GM21786 (cell line): ENCODE measurements around the gene AP1S3.

ENCODE experiments used
- ATAC-seq: cut with Tn5 transposase; IDR thresholded peaks from one replicate; pipeline ENCODE4 v1.9.1; 2021; ENCODE audit not compliant: unreplicated experiment

The AP1S3 gene

DNA sequence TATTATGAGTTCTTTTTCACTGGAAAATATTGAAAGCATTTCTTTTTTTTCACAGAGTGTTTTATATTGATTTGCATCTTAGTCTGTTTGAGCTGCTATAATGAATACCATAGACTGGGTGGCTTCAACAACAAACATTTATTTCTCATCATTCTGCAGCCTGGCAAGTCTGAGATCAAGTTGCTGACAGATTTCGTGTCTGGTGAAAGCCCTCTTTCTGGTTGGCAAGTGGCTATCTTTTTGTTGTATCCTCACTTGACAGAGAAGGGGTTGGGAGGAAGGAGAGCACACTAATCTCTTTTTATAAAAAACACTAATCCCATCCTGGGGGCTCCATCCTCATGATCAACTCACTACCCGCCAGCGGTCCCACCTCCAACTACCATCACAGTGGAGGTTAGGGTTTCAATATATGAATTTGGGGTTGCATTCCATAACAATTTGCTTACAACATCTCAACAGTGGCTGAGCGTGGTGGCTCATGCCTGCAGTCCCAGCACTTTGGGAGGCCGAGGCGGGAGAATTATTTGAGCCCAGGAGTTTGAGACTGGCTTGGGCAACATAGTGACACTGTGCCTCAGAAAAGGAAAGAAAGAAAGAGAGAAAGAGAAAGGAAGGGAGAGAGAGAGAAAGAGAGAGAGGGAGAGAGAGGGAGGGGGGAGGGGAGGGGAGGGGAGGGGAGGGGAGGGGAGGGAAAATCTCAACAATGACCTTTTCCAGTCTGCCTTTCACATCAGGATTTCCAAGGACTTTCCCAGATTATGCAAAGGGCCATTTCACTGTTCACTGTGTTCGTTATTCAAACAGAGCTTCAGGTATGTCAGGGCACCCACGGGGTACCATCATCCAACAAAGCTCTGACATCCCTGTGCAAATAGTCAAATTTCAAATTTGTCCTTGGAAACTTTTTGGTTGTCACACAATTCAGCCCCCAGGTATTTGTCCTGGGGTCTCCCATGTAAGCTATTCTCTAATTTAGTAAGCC lies 111.1 kb downstream of the AP1S3 start:
- no peak for ATAC-seq

- no peak for ATAC-seq
Measured at GRCh38 chr2:223725494-223725893, 111.9 kb downstream of the AP1S3 start.

DNA sequence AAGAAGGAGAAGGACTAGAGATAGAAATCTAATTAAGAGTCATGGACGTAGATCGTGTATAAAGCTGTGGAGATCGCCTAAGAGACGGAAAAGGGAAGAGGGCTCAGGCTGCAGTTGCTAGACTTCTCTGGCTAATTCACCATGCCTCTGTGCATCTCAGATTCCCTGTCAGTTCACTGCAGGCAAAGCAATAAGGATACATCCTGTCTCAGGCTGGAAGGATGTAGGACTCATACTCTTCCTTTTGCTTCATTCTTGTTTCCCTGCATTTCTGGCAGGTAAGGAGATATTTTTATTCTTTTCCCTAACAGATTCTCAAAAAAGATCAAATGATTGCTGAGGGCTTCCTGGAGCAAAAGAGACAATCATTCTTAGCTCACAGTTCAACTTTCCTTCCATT lies 112.5 kb downstream of the AP1S3 start:
- ATAC-seq, result no peak

DNA sequence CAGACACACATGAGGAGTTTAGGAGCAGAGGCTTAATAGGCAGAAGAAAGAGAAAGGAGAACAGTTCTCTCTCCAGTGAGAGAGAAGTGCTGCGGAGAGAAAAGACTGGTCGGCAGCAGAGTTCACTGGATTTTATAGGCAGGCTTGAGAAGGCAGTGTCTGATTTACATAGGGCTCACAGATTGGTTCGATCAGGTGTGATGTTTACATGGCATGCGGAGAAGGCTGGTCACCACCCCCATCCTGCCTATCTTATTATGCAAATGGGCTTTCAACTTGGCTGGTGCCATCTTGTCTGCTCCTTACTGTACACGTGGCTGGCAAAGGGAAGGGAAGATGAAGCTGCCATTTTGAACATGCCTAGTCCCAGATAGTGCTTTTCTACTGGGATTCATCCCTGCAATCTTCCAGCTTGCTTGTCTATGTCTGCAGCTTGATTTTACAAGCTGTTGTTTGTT lies 113.4 kb downstream of the AP1S3 start:
- no peak for ATAC-seq

DNA sequence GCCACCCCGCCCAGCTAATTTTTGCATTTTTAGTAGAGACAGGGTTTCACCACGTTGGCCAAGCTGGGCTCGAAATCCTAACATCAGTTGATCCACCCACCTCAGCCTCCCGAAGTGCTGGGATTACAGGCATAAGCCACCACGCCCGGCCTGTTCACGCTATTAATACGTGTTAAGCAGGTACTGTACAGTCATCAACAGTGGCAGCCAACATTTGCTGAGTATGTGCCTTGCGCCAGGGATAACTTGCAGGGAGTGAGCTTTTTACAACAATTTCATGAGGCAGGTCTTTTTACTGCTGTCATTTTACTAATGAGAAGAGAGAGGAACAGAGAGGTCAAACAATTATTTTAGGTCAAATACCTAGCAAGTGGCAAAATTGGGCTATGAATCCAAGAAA lies 115.2 kb downstream of the AP1S3 start:
- no peak for ATAC-seq

DNA sequence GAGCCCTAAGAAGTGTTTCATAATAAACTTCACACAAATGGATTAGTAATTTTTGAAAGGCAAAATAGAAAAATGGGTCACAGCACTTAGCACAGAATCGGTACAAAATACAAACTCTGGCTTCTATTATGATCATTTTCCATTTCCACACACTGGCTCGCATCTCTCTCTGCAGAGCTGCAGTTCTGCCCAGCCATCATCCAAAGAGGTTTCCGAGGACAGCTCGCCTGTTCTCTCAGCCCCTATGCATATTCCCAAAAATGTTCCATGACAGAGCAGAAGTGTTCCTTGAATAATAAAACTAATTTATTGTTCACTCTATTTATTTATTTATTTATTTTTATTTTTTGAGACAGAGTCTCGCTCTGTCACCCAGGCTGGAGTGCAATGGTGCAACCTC lies 115.6 kb downstream of the AP1S3 start:
- ATAC-seq, result no peak

DNA sequence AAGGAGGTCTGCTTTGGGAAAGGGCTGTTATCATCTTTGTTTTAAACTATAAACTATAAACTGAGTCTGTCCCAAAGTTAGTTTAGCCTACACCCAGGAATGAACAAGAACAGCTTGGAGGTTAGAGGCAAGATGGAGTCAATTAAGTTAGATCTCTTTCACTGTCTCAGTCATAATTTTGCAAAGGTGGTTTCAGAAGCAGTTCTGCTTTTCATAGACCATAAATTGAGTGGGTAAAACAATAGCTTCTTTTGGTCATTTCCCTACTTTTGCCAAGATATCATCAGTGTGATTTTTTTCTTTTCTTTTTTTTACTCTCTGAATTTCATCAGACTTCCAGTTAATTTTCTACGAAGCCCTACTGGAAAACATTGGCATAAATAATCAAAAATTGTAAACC lies 117.0 kb downstream of the AP1S3 start:
- peak; percentile 72 for ATAC-seq

DNA sequence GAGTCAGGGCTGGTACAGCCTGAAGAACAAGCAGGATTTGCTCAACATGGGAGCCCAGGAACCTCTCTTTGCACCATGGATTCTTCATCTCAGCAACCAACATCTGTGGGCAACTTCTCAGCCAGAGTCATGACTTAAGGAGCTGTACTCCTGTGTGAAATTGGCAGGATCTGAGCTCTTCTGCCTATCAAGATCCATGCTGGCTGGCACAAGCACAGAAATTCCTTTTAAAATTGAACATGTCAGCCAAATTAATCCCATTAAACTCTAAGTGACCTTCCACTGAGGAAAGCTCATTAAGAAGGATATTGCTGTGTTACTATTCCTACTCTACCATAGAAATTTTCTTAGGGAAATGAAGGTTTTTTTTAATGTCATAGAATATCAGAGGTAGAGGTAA lies 124.7 kb downstream of the AP1S3 start:
- no peak for ATAC-seq

- no peak for ATAC-seq
Measured at GRCh38 chr2:223711596-223712326, 125.6 kb downstream of the AP1S3 start.
